Activated T-cell treated with anti-CD3 and anti-CD28 coated beads for 48 hours (primary cell): Measurements from ENCODE around the gene JMJD8.
"Not testable (repeated sequence)": the region's sequence is repeated elsewhere in the genome, so short reads cannot be mapped to it uniquely, and the experiment has no call there.

Experiments used
- DNase-seq: peaks from one replicate; pipeline ENCODE4 v3.0.0-alpha.2; 2020; ENCODE audit warnings: low read depth

JMJD8 gene

GRCh38 chr16:708959-709358 lies 24.8 kb upstream of the JMJD8 start:
- no peak for DNase-seq

- DNase-seq: no peak
Observed at GRCh38 chr16:708019-708418, 23.9 kb upstream of the JMJD8 start.

DNA sequence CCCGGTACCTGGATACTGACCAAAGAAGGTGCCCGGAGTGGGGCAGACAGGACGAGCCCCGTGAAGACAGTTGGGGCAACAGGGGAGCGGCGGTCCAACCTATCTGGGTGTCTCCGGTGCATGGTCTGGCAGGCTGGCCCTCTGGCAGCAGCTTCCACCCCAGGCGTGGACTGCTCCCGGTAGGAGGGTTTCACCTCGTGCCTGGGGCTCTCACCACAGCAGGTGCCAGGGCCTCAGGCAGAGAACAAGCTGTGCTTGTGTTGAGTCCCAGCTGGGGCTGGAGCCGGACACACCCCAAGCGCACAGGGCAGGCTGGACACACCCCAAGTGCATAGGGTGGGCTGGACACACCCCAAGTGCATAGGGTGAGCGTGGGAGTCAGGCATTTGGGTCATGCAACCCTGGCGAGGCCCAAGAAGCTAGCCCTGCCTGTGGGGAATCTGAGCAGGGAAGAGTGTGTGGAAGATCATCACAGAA lies 23.0 kb upstream of the JMJD8 start:
- no peak for DNase-seq

DNA sequence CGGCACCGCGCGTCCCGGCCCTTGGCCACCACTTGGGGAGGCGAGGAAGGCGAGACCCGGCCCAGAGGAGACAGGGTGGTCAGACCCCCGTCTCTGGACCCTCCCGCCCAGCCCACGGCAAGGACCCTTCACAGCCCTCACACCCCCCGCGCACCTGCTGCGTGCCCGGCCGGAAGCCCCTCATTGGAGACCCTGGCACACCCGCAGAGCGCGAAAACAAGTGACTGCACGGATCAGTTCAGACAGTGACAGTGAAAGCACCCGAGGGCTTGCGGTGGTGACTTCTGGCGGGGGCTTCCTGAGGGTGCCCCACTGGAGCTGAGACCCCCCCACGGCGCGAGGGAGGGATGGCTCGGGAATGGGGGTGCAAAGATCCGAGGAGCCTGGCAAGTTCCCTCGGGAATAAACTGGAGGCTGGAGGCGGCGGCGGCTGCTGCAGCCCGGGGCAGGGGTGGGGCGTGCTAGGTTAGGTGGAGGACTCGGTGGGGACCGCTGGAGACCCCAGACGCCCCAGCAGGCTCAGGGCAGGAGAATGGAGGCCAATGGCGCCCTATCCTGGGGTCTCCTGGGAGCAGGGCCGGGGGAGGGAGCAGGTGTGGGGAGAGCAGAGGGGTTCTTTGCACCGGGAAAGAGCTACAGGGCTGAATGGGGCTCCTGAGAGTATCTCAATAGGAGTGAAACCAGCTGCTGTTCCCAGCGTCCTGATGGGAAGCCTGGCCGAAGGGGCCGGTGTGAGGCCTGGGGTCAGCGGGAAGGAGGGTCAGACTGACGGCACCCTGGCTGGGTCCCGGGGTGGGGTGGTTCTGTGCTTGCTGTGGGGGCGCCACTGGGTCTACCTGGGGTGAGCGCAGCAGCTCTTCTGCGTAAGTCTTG lies 22.3 kb upstream of the JMJD8 start:
- DNase-seq: no peak

- DNase-seq: no peak
Observed at GRCh38 chr16:705431-706188, 21.5 kb upstream of the JMJD8 start, which contains the start of gene FBXL16. TSS of gene FBXL16 (minus strand) at chr16:705801. CDS start at chr16:697405, 8,396 bp downstream.

- DNase-seq: no peak
Observed at GRCh38 chr16:704552-705380, 20.6 kb upstream of the JMJD8 start.

- no peak for DNase-seq
Observed at GRCh38 chr16:704047-704446, 19.9 kb upstream of the JMJD8 start.

- DNase-seq: no peak
Observed at GRCh38 chr16:703406-703805, 19.3 kb upstream of the JMJD8 start.

DNA sequence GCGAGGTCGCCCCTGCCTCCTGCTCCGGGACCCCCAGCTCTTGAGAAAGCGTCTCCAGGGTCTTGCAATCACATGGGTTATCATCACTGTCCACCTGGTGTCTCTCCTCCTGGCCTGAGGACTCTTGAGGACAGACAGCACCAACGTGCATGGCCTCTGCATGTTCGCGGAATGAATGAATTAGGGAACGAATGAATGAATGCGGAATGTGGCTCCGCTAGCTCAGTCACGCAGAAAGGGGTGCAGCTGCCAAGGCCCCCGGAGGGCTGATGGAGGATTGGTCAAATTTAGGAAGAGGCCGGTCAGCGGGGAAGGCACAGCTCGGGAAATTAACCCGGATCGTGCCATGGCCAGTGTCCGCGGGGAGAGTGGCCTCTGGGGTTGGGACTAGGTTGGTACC lies 18.2 kb upstream of the JMJD8 start:
- no peak for DNase-seq

DNA sequence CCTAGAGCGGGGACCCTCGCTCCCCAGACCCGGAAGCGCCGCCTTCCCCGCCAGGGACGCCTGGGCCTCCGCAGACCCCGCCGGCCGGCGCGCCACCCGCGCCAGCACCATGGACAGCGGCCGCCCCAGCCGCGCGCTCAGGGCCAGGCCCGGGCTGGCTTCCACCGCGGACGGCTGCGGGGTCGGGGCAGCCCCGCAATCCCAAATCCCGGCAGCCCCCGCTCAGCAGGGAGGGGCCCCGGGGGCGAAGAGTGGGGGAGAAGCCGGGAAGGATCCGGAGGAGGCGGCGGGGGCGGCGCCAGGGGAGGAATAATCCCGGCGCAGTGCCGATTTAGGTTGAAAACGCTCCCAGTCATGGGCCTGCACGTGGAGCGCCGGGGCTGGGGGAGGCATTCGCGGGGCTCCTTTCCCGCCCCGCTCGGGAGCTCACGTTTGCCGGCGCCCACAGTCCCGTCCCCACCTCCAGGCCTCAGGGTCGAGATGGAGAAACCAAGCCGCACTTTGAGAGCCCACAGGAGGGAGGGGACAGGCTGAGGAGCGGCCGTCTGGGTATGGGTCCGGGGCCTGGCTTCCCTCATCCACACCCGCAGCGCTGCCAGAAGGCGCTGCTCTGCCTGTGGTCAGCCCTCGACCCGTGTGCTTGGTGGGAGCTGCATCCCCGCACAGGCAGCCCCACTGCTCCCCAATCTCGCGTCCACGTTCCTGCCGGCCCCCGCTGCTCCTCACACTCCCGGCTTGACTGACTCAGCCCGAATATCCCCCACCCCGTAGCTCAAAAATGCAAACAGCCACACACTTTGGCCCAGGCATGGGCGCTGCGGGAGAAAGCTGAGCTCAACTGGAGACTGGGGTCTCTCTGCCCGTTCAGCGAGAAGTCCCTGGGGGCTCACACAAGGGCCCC lies 16.8 kb upstream of the JMJD8 start:
- DNase-seq: no peak

- no peak for DNase-seq
Observed at GRCh38 chr16:698911-699671, 15.0 kb upstream of the JMJD8 start.

DNA sequence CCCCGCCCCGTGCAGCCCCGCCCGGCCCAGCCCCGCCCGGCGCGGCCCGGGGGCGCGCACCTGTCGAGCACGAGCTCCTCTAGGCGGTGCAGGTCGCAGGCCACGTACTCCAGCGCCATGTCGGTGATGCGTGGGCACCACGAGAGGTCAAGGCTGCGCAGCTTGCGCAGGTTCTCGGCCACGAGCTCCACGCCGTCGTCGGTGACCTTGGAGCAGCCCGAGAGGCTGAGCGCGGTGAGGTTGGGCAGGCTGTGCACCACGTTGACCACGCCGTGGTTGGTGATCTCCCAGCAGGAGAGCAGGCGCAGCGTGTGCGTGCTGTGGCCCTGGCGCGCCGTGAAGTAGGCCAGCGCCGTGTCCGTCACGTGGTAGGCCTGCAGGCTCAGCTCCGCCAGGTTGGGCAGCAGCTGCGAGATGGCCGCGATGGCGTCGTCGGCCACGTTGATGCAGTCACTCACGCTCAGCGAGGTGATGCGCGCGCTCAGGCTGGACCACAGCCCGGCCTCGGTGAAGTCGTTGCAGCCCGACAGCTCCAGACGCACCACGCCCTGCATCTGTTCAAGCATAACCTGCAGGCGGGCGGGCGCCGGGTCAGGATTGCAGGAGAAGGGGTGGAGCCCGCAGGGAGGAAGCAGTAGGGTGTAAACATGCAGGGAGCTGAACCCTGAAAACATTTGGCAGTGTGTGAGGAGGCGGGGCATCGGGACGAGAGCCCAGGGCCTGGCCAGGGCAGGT lies 11.4 kb upstream of the JMJD8 start:
- peak; percentile 75 for DNase-seq

DNA sequence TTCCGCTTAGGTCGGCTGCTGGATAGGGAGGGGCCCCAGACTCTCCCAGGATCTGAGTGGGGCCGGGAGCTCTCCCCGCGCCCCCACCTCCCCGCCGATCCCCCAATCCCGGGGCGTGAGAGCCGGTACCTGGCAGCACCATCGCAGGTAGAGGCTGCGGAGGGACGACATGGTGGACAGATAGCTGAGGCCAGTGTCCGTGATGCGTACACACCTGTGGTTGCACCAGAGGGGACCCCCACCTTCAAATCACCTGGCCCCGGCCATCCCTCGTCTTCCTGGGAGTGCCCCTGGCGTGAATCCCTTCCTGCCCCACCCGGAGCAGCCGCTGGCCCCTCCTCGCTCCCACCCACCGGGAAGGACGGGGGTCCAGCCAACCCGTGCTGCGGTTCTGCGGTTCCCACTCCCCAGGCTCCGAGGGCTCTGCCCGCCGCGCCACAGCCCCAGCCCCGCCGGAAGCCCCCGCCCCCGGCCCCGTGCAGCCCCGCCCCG lies 10.8 kb upstream of the JMJD8 start:
- DNase-seq: no peak

DNA sequence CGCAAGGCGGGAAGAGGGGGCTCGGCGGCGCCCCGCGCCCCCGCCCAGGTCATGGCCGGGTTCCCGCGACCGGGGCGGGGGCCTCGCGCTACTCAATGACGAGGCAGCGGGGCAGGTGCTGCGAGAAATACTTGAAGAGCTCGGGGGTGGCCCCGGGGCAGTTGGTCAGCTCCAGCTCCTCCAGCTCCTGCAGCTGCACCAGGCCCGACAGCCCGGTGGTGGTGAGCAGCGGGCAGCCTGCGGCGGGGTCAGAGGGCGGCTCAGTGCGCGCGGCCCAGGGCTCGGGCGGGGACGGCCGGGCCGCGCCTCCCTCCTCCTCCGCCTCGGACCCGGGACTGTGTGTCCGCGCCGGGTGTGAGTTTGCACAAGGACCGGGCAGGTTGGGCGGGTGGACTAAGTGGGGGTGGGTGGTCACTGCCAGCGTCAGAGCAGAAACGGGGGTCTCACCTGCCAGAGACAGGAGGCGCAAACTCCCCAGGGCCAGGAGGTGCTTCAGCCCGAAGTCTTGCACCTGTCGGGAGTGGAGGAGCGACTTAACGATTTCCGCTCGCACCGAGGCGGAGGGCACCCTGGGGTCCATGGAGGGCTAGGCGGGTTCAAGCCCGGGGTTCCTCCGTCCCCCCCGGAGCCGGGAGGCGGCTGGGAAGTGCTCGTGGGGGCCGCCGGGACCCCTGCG lies 10.2 kb upstream of the JMJD8 start:
- no peak for DNase-seq

DNA sequence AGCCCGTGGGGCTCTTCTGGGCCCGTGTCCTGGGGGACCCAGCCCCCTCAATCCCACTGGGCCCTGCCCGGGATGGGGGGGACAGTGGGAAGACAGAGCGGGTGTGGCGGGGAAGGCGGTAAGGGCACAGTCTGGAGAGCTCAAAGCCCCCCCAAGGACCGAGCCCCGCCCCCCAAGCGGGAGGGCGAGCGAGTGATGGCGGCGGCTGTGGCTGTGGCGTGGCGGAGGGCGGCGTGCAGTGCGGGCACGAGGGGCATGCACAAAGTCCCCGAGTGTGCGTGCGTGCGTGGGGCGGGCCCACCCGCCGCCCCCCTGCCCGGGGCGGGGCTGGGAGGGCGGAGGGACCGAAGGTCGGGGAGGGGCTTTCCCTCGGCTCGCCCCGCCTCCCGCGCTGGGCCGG lies 9.6 kb upstream of the JMJD8 start:
- DNase-seq: no peak

GRCh38 chr16:693364-693763 lies 9.2 kb upstream of the JMJD8 start:
- DNase-seq: no peak

GRCh38 chr16:692356-693108 lies 8.4 kb upstream of the JMJD8 start:
- DNase-seq: no peak

GRCh38 chr16:691242-691641 lies 7.1 kb upstream of the JMJD8 start:
- DNase-seq: not testable (repeated sequence)
